HG02642 (cell line): Measurements from ENCODE around the gene KCNC3.

ENCODE experiments used
- ATAC-seq: cut with Tn5 transposase; IDR thresholded peaks from one replicate; pipeline ENCODE4 v1.9.1; 2021; ENCODE audit warnings: mild to moderate bottlenecking; ENCODE audit not compliant: unreplicated experiment, poor library complexity

KCNC3 gene

DNA sequence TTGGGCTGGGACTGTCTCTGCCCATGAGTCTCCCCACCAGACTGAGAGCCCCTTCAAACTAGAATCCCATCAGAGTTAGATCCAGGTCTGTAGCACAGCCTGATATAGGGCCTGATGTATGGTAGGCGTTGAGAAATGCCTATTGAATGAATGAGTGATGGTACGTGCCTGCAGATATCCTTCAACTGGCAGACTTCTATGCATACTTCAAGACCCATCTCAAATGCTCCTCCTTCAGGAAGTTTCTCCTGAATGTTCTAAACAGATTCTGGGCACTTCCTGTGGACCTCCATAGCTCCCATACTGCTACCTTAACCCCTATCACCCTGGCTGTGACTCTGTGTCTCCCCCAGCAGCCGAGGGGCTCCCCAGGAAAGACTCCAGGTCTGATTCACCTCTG is 48.2 kb downstream of the KCNC3 start:
- ATAC-seq = no peak

DNA sequence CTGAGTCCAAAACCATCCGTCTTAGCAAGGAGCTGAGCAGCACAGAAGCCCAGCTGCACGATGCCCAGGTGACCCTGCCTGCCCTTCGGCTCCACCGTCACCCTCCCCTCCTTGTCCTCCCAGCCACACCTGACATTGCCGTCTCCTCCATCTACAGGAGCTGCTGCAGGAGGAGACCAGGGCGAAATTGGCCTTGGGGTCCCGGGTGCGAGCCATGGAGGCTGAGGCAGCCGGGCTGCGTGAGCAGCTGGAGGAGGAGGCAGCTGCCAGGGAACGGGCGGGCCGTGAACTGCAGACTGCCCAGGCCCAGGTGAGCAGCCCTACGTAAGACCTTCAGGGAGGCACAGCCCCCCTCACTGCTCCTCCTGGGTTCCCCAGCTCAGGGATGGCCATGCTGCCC is 49.1 kb downstream of the KCNC3 start:
- ATAC-seq = no peak

DNA sequence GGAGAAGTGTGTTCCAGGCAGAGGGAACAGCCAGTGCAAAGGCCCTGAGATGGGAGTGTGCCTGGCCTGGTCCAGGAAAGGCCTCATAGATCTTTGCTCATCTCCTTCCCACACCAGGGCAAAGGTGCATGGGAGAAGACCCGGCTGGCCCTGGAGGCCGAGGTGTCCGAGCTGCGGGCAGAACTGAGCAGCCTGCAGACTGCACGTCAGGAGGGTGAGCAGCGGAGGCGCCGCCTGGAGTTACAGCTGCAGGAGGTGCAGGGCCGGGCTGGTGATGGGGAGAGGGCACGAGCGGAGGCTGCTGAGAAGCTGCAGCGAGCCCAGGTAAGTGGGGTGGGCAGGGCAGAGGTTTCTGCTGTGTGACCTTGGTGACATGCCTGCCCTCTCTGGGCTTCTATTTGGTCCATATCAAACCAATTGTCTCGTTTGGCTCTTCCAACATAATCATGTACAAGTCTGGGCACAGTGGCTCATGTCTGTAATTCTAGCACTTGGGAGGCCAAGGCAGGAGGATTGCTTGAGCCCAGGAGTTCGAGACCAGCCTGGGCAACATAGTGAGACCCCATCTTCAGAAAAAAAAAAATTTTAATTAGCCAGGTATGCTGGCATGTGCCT is 51.1 kb downstream of the KCNC3 start:
- ATAC-seq = no peak

DNA sequence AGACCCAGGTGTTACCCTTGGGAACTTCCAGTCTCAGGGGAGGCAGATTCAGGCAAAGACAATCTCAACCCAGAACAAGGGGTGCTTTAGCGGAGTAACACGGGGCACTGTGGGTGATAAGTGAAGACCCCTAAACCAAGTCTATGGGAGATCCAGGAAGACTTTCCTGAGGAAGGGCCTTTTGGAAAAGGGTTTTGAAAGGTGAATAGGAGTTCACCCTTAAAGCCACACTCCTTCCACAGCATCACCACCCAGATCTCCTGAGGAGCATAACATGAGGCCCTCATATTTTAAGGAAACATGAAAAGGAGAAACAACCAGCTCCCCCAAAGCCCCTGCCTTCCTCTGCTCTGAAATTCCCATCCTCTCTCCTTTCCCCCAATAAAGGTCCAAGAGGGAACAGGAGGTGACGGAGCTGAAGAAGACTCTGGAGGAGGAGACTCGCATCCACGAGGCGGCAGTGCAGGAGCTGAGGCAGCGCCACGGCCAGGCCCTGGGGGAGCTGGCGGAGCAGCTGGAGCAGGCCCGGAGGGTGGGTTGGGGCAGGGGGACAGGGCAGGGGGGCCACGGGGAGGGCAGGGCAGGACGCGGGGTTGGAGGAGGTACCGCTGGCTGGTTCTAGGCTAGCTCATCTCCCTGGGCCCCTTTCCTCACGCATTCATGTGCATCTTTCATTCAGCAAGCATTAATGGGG is 52.7 kb downstream of the KCNC3 start:
- no peak for ATAC-seq

DNA sequence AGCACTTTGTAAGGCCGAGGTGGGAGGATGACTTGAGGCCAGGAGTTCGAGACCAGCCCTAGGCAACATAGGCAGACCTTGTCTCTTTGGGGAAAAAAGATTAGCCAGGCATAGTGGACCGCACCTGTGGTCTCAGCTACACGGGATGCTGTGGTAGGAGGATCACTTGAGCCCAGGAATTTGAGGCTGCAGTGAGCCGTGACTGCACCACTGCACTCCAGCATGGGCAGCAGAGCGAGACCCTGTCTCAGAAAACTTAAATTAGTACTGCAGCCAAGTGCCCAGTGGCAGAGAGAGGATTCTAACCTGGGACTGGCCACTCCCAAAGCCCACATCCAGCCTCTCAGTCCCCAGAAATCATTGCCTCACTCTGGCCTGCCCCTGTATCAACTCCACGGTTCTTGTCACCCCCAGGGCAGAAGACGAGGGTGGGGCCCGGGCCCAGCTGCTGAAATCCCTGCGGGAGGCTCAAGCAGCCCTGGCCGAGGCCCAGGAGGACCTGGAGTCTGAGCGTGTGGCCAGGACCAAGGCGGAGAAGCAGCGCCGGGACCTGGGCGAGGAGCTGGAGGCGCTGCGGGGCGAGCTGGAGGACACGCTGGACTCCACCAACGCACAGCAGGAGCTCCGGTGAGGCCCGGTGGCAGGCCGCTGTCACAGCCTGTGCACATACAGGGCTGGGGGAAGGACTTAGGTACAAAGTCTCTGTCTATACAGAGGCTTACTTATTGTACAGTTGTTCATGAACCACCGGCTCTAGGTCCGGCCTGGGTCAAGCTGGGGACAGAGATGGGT is 53.4 kb downstream of the KCNC3 start:
- no peak for ATAC-seq

DNA sequence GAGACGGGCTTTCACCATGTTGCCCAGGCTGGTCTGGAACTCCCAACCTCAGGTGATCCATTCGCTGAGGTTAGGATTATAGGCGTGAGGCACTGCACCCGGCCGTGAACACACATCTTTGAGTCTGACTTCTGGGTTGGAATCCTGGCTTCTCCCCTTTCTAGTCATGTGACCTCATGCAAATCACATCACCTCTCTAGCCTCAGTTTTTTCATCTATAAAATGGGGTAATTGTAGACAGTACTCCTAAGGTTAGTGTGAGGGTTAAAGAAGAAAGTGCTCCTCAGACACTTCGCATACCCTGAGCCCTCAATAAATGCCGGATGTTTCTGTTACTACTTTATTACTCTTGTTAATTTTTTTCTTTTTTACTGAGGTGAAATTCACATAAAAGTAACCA is 55.4 kb downstream of the KCNC3 start:
- ATAC-seq = no peak

DNA sequence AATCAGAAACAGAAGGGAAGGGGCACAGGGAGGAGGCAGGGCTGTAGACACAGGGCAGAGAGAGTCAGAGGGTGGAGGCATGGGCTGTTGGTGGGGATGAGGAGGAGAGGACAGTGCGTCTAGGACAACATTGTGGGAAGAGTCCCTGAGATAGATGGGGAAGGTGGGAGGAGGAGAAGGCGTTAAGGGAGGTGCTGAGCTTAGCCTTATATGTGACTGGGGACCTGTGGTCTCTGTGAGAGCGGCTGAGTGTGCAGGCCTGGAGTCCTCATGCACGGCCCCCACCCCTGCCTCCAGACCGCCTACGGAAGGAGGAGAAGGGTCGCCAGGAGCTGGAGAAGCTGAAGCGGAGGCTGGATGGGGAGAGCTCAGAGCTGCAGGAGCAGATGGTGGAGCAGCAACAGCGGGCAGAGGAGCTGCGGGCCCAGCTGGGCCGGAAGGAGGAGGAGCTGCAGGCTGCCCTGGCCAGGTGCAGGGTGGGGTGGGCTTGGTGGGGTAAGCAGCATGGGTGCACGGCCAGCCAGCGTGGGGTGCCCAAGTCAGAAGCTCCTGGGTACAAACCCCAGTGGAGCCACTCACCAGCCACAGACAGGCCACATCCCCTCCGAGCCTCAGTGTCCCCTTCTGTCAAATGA is 56.8 kb downstream of the KCNC3 start:
- no peak for ATAC-seq

DNA sequence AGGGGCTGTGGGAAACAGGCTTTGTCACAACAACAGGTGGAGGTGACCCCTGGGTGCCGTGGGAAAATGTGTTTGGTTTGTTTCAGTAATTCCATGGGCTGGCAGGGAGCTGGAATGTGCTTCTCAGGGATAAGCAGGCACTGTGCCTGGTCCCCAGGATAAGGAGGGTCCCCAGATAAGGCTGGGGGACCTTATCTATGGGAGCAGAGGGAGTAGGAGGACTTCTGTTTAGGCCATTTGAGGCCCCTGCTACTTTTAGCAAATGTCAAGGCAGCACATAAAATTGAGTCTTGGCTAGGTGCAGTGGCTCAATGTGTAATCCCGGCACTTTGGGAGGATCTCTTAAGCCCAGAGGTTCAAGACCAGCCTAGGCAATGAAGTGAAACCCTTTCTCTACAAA is 59.5 kb downstream of the KCNC3 start:
- no peak for ATAC-seq

DNA sequence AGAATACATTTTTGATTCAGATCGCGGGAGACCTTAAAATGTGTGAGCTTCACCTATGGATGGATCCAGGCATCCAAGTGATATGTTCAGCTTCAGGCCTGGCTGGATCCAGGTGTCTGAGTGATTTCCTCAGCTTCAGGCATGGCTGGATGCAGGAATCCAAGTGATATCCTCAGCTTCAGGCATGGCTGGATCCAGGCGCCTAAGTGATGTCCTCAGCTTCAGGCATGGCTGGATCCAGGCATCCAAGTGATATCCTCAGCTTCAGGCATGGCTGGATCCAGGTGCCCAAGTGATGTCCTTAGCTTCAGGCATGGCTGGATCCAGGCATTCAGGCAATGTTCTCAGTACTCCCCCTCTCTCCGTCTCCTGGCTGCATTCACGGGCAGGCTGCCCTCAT is 60.7 kb downstream of the KCNC3 start:
- ATAC-seq = no peak

DNA sequence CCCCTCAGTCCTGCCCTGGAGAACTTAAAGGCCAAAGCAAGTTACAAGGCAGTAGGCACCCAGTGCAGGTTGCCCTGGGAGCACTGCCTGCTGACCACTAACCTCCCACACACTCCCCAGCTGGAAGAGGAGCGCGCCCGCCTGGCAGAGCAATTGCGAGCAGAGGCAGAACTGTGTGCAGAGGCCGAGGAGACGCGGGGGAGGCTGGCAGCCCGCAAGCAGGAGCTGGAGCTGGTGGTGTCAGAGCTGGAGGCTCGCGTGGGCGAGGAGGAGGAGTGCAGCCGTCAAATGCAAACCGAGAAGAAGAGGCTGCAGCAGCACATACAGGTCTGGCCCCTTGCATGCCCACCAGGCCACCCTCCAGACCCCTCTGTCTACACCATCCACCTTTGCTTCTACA is 61.1 kb downstream of the KCNC3 start:
- no peak for ATAC-seq

DNA sequence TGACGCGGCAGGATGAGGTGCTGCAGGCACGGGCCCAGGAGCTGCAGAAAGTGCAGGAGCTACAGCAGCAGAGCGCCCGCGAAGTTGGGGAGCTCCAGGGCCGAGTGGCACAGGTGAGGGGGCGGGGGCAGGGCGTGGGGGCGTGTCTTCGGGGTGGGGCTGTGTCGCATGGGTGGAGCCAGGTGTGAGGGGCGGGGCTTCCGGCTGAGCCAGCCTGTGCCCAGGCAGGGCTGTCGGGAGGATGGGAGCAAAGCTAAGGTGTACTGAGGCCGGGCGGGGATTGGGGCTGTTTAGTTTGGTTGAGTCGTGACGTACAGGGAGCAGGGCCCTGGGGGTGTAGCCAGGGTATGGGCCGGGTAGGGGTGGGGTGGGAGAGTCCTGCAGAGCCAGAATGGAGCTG is 62.3 kb downstream of the KCNC3 start:
- ATAC-seq = no peak

DNA sequence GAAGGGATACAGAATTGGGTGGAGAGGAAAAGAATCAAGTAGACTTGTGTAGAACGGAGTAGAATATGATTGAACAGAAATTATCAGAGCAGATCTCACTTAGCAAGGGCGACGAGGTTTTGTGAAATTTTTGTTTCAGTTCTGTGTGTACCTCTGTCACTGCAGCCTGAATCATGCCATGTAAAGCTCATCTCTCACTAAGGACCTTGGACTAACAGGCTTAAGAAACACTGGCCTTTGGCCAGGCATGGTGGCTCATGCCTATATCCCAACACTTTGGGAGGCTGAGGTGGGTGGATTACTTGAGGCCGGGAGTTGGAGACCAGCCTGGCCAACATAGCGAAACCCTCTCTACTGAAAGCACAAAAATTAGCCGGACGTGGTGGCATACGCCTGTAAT is 63.1 kb downstream of the KCNC3 start:
- ATAC-seq = no peak

DNA sequence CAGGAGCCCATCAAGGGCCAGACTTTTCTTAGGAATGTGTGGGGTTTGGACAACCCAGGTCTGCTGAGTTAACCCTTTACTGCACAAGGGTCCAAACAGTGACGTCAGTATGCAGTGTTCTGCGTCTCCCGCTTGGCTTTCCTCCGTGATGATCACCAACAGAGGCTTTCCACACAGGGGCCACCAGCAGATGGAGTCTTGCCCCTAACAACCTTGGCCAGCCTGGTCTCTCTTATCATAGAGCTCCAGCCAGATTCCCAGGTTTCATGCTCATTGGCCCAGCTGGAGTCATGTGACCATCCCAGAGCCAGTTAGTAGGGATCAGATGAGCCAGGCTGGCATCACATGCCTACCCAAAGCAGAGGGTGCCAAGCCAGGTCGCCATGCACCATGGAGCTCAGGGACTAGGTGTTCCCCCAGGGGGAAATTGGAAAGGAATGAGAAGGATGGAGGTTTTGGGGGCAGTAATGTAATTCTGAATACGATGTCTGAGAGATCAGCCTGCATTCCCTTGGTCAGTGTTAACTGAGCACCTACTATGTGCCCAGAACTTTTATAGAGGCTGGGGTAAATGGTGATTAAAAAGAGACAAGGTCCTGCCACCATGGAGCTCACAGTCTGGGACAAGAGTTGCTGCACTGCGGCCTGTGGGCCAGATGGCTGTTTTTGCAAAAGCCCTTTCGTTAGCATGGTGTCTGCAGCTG is 64.5 kb downstream of the KCNC3 start:
- ATAC-seq = no peak

DNA sequence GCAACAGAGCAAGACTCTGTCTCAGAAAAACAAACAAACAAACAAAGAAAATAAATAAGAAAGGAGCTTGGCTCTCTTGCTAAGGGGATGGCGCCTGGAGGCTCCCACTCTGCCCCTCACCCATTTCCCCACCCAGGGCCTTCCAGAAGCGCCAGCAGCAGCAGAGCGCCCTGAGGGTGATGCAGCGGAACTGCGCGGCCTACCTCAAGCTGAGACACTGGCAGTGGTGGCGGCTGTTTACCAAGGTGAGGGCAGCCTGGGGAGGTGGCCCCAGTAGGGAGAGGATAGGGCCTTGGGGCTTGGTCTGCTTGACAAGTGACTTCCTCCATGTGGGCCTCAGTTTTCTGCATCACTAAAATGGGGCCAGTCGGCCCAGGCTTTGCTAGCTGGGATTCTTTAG is 66.0 kb downstream of the KCNC3 start:
- ATAC-seq = no peak
